ENCODE data around the gene CGNL1. TPM values are rescaled to one million over a fixed set of nuclear protein-coding genes. Genes with fewer than 3 reads are reported as not detected.

CGNL1 gene
- total RNA-seq, 1 experiment from 2014 or later, result 34.6 TPM

DNA sequence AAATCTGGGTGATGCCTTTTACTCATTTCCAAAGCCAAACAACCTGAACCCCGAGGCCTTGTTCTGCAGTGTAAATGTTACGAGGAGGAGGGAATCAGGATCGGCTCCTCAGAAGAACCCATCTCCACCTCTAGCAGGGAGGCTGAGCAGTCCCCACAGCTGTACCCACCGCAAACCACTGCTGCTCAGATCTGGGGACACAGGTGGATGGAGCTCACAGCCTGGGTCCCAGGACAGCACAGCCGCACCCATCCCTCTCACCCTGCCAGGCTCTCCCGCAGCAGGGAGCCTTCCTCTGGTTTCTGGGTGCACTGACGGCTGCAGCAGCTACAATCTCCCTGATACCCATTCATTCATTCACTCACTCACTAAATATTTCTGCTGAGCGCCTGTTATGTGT lies 44.0 kb upstream of the CGNL1 start:
- no peak overlapping the region; a peak in 1 of 7 replicates for H3K27ac Mint-ChIP-seq
- no peak for TF ChIP-seq CTCF (conservative IDR thresholded peaks at IDR 0.05)

More for the DNA sequence above, 44.0 kb upstream of the CGNL1 start:
- Histone ChIP-seq H3K4ac (ENCODE audit: low read depth, low read length) (no peak overlapping the region), H2AFZ (ENCODE audit: low read length) (no peak overlapping the region), H2BK15ac (ENCODE audit: low read depth, low read length) (no peak overlapping the region), H2AK5ac (ENCODE audit: insufficient read length, low read length) (no peak overlapping the region), H3K4me1 (ENCODE audit: insufficient read depth, low read length) (no peaks in the 10 kb centered on the region), H3K27ac (ENCODE audit: insufficient read length, low read depth, low read length) (no peak overlapping the region), H4K5ac (ENCODE audit: insufficient read length, low read depth, low read length) (no peak overlapping the region), H3K79me1 (ENCODE audit: insufficient read depth, low read depth, low read length, poor library complexity, severe bottlenecking) (no peaks in the 10 kb centered on the region), H3K23me2 (ENCODE audit: insufficient read length, low read depth, low read length, poor library complexity, severe bottlenecking) (no peaks in the 10 kb centered on the region), H3K18ac (ENCODE audit: insufficient read length, low read depth, low read length) (no peak overlapping the region), H3K4me2 (ENCODE audit: insufficient read depth, insufficient read length, low read length) (no peak overlapping the region), H2BK120ac (ENCODE audit: low read depth, low read length, poor library complexity, severe bottlenecking) (no peak overlapping the region), H2BK20ac (ENCODE audit: low read depth, low read length, poor library complexity, severe bottlenecking) (no peak overlapping the region), H4K20me1 (ENCODE audit: control insufficient read depth, insufficient read depth, insufficient read length) (no peaks in the 10 kb centered on the region), H3T11ph (ENCODE audit: low read length) (no peak overlapping the region), H2BK5ac (ENCODE audit: insufficient read length, low read length) (no peak overlapping the region), H3K56ac (ENCODE audit: insufficient read length, low read depth, low read length) (no peak overlapping the region), H3K14ac (ENCODE audit: insufficient read depth, low read length) (no peak overlapping the region), H2BK12ac (ENCODE audit: insufficient read length, low read depth, low read length) (no peak overlapping the region), H4K8ac (replicated peaks; ENCODE audit: insufficient read length, low read depth, low read length) (no peak overlapping the region), H3K23ac (ENCODE audit: insufficient read length, low read depth, low read length) (no peak overlapping the region), H4K91ac (ENCODE audit: insufficient read length, low read depth, low read length) (no peak overlapping the region), H3K79me2 (ENCODE audit: insufficient read depth, low read length) (no peaks in the 10 kb centered on the region), H3K27me3 (ENCODE audit: insufficient read depth, low read length) (no peaks in the 10 kb centered on the region), H3K9me3 (ENCODE audit: control insufficient read depth, low read depth, low read length) (no peaks in the 10 kb centered on the region), H3K9ac (ENCODE audit: extremely low read depth, insufficient read length, low read length) (no peak overlapping the region)
- H3K4me3 Mint-ChIP-seq, result no peak overlapping the region
- DNase-seq, result no peak
- H3K9me3 Mint-ChIP-seq, result no peaks in the 10 kb centered on the region
- no CpG with 5 or more reads among the region's 8 CpGs for WGBS (ENCODE audit: extremely low coverage, insufficient read length, low lambda C conversion rate)
- no peaks in the 10 kb centered on the region for H3K36me3 Mint-ChIP-seq (ENCODE audit: insufficient read depth in 1 of 3, low read depth in 3 of 3)
- no peaks in the 10 kb centered on the region for H3K27me3 Mint-ChIP-seq (ENCODE audit: low read depth)
- H3K4me1 Mint-ChIP-seq, result peaks cover 8 to 11% of the 10 kb centered on the region in 2 experiments
